SK-N-SH (cell line): ENCODE results near the gene NFE2L3. TPM values are rescaled to one million over a fixed set of nuclear protein-coding genes. Genes with fewer than 3 reads are reported as not detected.

Source experiments
- CTCF ChIA-PET: fragments of 300-600, 350-600 bp; formaldehyde crosslinking; extraction: SDS; loops from one replicate; lab custom pipeline; 2021; lab: Yijun Ruan, JAX
- POLR2A ChIA-PET: fragments of 350-600 bp; sonication (Branson Sonifier 250); formaldehyde crosslinking; extraction: SDS; loops from one replicate; lab custom pipeline; 2020; ENCODE audit warnings: antibody characterized with exemption, inconsistent platforms; lab: Yijun Ruan, JAX
- DNase-seq: peaks from one replicate; pipeline ENCODE4 v3.0.0; 2012
- H2AFZ ChIP-seq: fragments of 200-600 bp; sonication (generic); 2 replicates; pipeline ENCODE4 v1.8.1; 2016; ENCODE audit warnings: antibody characterized with exemption, mild to moderate bottlenecking, low read depth
- H3F3A ChIP-seq: fragments of 200-600 bp; sonication (generic); replicated peaks from 2 replicates; pipeline ENCODE3; 2016; ENCODE audit warnings: antibody characterized with exemption, mild to moderate bottlenecking; ENCODE audit not compliant: insufficient read depth
- H3K27ac ChIP-seq, 2 experiments: fragments of 200-500 bp in 1 of 2; fragments of 200-600 bp in 1 of 2; sonication (Bioruptor generic) in 1 of 2; sonication (generic), shearing (Covaris generic) in 1 of 2; 2 replicates each; pipeline versions ENCODE4 v1.5.1 to v1.6.1; 2014 to 2016; ENCODE audit warnings: low read depth in 2 of 2, inconsistent platforms in 1 of 2, low read length in 1 of 2, mild to moderate bottlenecking in 1 of 2, mixed read lengths in 1 of 2
- H3K27me3 ChIP-seq: fragments of 200-600 bp; sonication (generic), shearing (Covaris generic); 2 replicates; pipeline ENCODE4 v1.6.1; 2016; ENCODE audit warnings: mixed run types; ENCODE audit not compliant: insufficient read depth
- H3K36me3 ChIP-seq, 2 experiments: fragments of 200-500 bp in 1 of 2; fragments of 200-600 bp in 1 of 2; sonication (Bioruptor generic) in 1 of 2; sonication (generic) in 1 of 2; replicated peaks in 1 of 2; 2 replicates each; pipeline versions ENCODE3 to v1.5.1; 2014 to 2016; ENCODE audit warnings: low read length in 1 of 2, mild to moderate bottlenecking in 1 of 2; ENCODE audit not compliant: insufficient read depth in 2 of 2, control insufficient read depth in 1 of 2
- H3K4me1 ChIP-seq, 2 experiments: fragments of 200-500 bp in 1 of 2; fragments of 200-600 bp in 1 of 2; sonication (Bioruptor generic) in 1 of 2; sonication (generic), shearing (Covaris generic) in 1 of 2; 2 replicates each; pipeline versions ENCODE4 v1.5.1 to v1.6.1; 2014 to 2016; ENCODE audit warnings: low read depth in 1 of 2, low read length in 1 of 2, mixed run types in 1 of 2; ENCODE audit not compliant: insufficient read depth in 2 of 2, control insufficient read depth in 1 of 2
- H3K4me2 ChIP-seq: fragments of 200-600 bp; sonication (generic), shearing (Covaris generic); 2 replicates; pipeline ENCODE4 v1.6.1; 2017; ENCODE audit warnings: mixed run types
- H3K4me3 ChIP-seq, 2 experiments: fragments of 200-500 bp in 1 of 2; fragments of 200-600 bp in 1 of 2; sonication (Bioruptor generic) in 1 of 2; sonication (generic), shearing (Covaris generic) in 1 of 2; 2 replicates each; pipeline versions ENCODE4 v1.5.1 to v1.8.1; 2014 to 2016; ENCODE audit warnings: low read depth in 2 of 2, inconsistent platforms in 1 of 2, low read length in 1 of 2, mild to moderate bottlenecking in 1 of 2, mixed read lengths in 1 of 2, moderate library complexity in 1 of 2
- H3K79me2 ChIP-seq: fragments of 200-600 bp; sonication (generic); 2 replicates; pipeline ENCODE4 v1.8.1; 2017; ENCODE audit warnings: mild to moderate bottlenecking; ENCODE audit not compliant: insufficient read depth
- H3K9ac ChIP-seq: fragments of 200-600 bp; sonication (generic); 2 replicates; pipeline ENCODE4 v1.6.1; 2017; ENCODE audit warnings: mixed run types
- H3K9me2 ChIP-seq: fragments of 200-600 bp; sonication (generic); 2 replicates; pipeline ENCODE4 v1.6.1; 2017; ENCODE audit warnings: mixed run types
- H3K9me3 ChIP-seq: fragments of 200-600 bp; sonication (generic); 2 replicates; pipeline ENCODE4 v1.6.1; 2017; ENCODE audit warnings: mixed run types, mild to moderate bottlenecking, moderate library complexity
- H4K20me1 ChIP-seq: fragments of 200-600 bp; sonication (generic); 2 replicates; pipeline ENCODE4 v1.6.1; 2017; ENCODE audit warnings: mild to moderate bottlenecking, mixed run types; ENCODE audit not compliant: insufficient read depth
- CHD2 ChIP-seq: fragments of 150-350 bp; IDR thresholded peaks from 2 replicates; pipeline ENCODE4 v1.6.1; 2018; ENCODE audit warnings: low read length; ENCODE audit not compliant: partially characterized antibody
- CTCF ChIP-seq: fragments of 200-600 bp; sonication (generic); IDR thresholded peaks from 2 replicates; pipeline ENCODE4 v1.6.1; 2017; ENCODE audit warnings: antibody characterized with exemption, mild to moderate bottlenecking, moderate library complexity
- EZH2phosphoT487 ChIP-seq: fragments of 200-600 bp; sonication (generic); IDR thresholded peaks from 2 replicates; pipeline ENCODE4 v1.6.1; 2017; ENCODE audit warnings: low read depth, mixed run types, mild to moderate bottlenecking, antibody characterized with exemption, moderate library complexity, borderline replicate concordance
- FOXJ3 ChIP-seq: sonication (generic); formaldehyde crosslinking; IDR thresholded peaks from 2 replicates; pipeline ENCODE4 v1.5.1; 2020; ENCODE audit warnings: mild to moderate bottlenecking, missing genetic modification reagents
- FOXM1 ChIP-seq: IDR thresholded peaks from 2 replicates; pipeline ENCODE4 v1.4.0; 2012; ENCODE audit warnings: low read depth, mild to moderate bottlenecking
- GATA2 ChIP-seq: sonication (generic); formaldehyde crosslinking; IDR thresholded peaks from 2 replicates; pipeline ENCODE4 v1.5.0; 2020; ENCODE audit warnings: mild to moderate bottlenecking, missing genetic modification reagents
- IRF3 ChIP-seq: fragments of 150-350 bp; IDR thresholded peaks from 2 replicates; pipeline ENCODE4 v1.6.1; 2016; ENCODE audit warnings: mild to moderate bottlenecking, low read depth, low read length
- JUND ChIP-seq: IDR thresholded peaks from 2 replicates; pipeline ENCODE4 v1.4.0; 2012
- MAX ChIP-seq: IDR thresholded peaks from 2 replicates; pipeline ENCODE4 v1.4.0; 2012; ENCODE audit warnings: low read depth
- MEF2A ChIP-seq: IDR thresholded peaks from 2 replicates; pipeline ENCODE4 v1.4.0; 2012; ENCODE audit warnings: low read depth, borderline replicate concordance
- NFIC ChIP-seq: IDR thresholded peaks from 2 replicates; pipeline ENCODE4 v1.4.0; 2012; ENCODE audit warnings: borderline replicate concordance
- PBX3 ChIP-seq: IDR thresholded peaks from 2 replicates; pipeline ENCODE4; 2012
- POLR2AphosphoS5 ChIP-seq: IDR thresholded peaks from 2 replicates; pipeline ENCODE4 v1.6.1; 2012; ENCODE audit warnings: low read depth, low read length
- RCOR1 ChIP-seq: fragments of 150-350 bp; IDR thresholded peaks from 2 replicates; pipeline ENCODE4 v1.6.1; 2017; ENCODE audit warnings: antibody characterized with exemption, low read length
- RFX5 ChIP-seq: IDR thresholded peaks from 2 replicates; pipeline ENCODE4 v1.6.1; 2012; ENCODE audit warnings: mild to moderate bottlenecking, improper control_type of control experiment, low read length
- SIN3A ChIP-seq: IDR thresholded peaks from 2 replicates; pipeline ENCODE4 v1.6.1; 2012; ENCODE audit warnings: low read depth, mild to moderate bottlenecking, low read length, moderate library complexity, borderline replicate concordance
- SMC3 ChIP-seq: IDR thresholded peaks from 2 replicates; pipeline ENCODE4 v1.6.1; 2012; ENCODE audit warnings: low read depth, low read length, improper control_type of control experiment
- TCF12 ChIP-seq: IDR thresholded peaks from 2 replicates; pipeline ENCODE4 v1.4.0; 2012
- USF1 ChIP-seq: IDR thresholded peaks from 2 replicates; pipeline ENCODE4 v1.4.0; 2012; ENCODE audit warnings: low read depth, borderline replicate concordance
- USF2 ChIP-seq: fragments of 150-350 bp; IDR thresholded peaks from 2 replicates; pipeline ENCODE4 v1.6.1; 2017; ENCODE audit warnings: antibody characterized with exemption, low read length, low read depth, borderline replicate concordance
- ZBTB33 ChIP-seq: IDR thresholded peaks from 2 replicates; pipeline ENCODE4 v1.4.0; 2012; ENCODE audit warnings: low read depth, borderline replicate concordance
- WGBS: methylation state at CpG from one replicate; pipeline ENCODE4 v1.1.6; 2017; ENCODE audit warnings: low lambda C conversion rate; 5-methylcytosine and 5-hydroxymethylcytosine counted together
- polyA plus RNA-seq, 3 experiments: library from polyadenylated mRNA; depleted of rRNA; stranded (reverse); fragments of >200 nt; gene quantifications; 2 replicates each; pipeline ENCODE4 v1.2.3, GENCODE V29; 2012

Gene NFE2L3
- polyA plus RNA-seq, 1 of the 3 experiments (the other 2 are of a cell fraction), result 36.1 TPM

GRCh38 chr7:26191974-26192479, 40.0 kb downstream of the NFE2L3 start:
- Histone ChIP-seq H3K9ac (no peak overlapping the region), H3K79me2 (peaks cover 87% of the 10 kb centered on the region), H3K27me3 (no peaks in the 10 kb centered on the region)
- 58% methylated on average over 1 of the region's 1 CpG for WGBS
- TF ChIP-seq GATA2 (CRISPR knock-in tag) (peak; percentile 49), MAX (no peak), ZBTB33 (no peak), FOXJ3 (CRISPR knock-in tag) (no peak), TCF12 (no peak), MEF2A (no peak), USF1 (no peak), PBX3 (no peak), EZH2phosphoT487 (no peak), SIN3A (no peak), POLR2AphosphoS5 (peak; percentile 17; the same call in 1 of the 2 replicates), SMC3 (no peak), IRF3 (no peak), RFX5 (no peak), FOXM1 (no peak), USF2 (no peak), CTCF (no peak), JUND (no peak), RCOR1 (peak; percentile 32; the same call in 1 of the 2 replicates), NFIC (no peak), CHD2 (no peak)
- TF ChIP-seq, all 33 proteins: peak for 3
- ChIA-PET CTCF (interaction anchor here (1.1 to 11.3 kb wide), 12 partner anchors 10 to 299 kb away, joined by 3 to 260 read pairs (median 4); partner anchors contain the start of genes CBX3 and NFE2L3), POLR2A (interaction anchor here (1.0 to 2.5 kb wide), 3 partner anchors 9 to 13 kb away, joined by 4 to 15 read pairs (median 6); partner anchors contain the start of genes CBX3 and HNRNPA2B1)
- H3K4me3 ChIP-seq, result no peak overlapping the region; a peak in 1 of 4 replicates
- no peak overlapping the region for H3K4me2 ChIP-seq
- H3K36me3 ChIP-seq, result peaks cover 90 to 99% of the 10 kb centered on the region in 2 experiments
- H3K27ac ChIP-seq, result peak overlapping the region; percentile 32 to 44
- H3K4me1 ChIP-seq, result peaks cover 28 to 35% of the 10 kb centered on the region in 2 experiments
- no peak overlapping the region for H2AFZ ChIP-seq
- DNase-seq, result no peak
- H4K20me1 ChIP-seq, result peaks cover 98% of the 10 kb centered on the region
- peaks cover 96% of the 10 kb centered on the region for H3F3A ChIP-seq
- H3K9me3 ChIP-seq, result no peaks in the 10 kb centered on the region
- no peaks in the 10 kb centered on the region for H3K9me2 ChIP-seq
